CD4-positive, alpha-beta T cell (primary cell): ENCODE measurements around the gene FLRT1. TPM values are rescaled to one million over a fixed set of nuclear protein-coding genes. Genes with fewer than 3 reads are reported as not detected.

Experiments used
- ATAC-seq: fragments of 200-7000 bp; cut with Tn5 transposase; one replicate; pipeline ENCODE4 v1.10.0; 2022; ENCODE audit warnings: mild to moderate bottlenecking; ENCODE audit not compliant: poor library complexity
- CTCF ChIA-PET: fragments of 350-600 bp; sonication (Branson Sonifier 250); formaldehyde crosslinking; loops from one replicate; lab custom pipeline; 2021; ENCODE audit warnings: antibody characterized with exemption, inconsistent platforms; lab: Charles Lee
- POLR2A ChIA-PET: fragments of 350-600 bp; sonication (Branson Sonifier 250); formaldehyde crosslinking; loops from one replicate; lab custom pipeline; 2021; ENCODE audit warnings: antibody characterized with exemption, inconsistent platforms; lab: Charles Lee
- DNase-seq, 14 experiments: peaks; one replicate each; pipeline ENCODE4 v3.0.0-alpha.2; 2013 to 2020; ENCODE audit warnings: mixed read lengths in 2 of 14
- H3K27ac ChIP-seq, 2 donors: one replicate each; pipeline versions ENCODE4 v1.5.1 to v1.7.0; 2013; ENCODE audit warnings: low read length in 2 of 2, low read depth in 1 of 2, mild to moderate bottlenecking in 1 of 2
- H3K27me3 ChIP-seq, 2 experiments: 1 replicate in 1 of 2; 2 replicates in 1 of 2; pipeline versions ENCODE4 v1.6.1 to v1.7.0; 2013; ENCODE audit warnings: low read length in 2 of 2, control low read depth in 1 of 2, mild to moderate bottlenecking in 1 of 2, moderate library complexity in 1 of 2; ENCODE audit not compliant: insufficient read depth in 2 of 2, control insufficient read depth in 1 of 2
- H3K36me3 ChIP-seq: one replicate; pipeline ENCODE4 v1.6.1; 2013; ENCODE audit warnings: low read length, control low read depth; ENCODE audit not compliant: insufficient read depth
- H3K4me1 ChIP-seq: one replicate; pipeline ENCODE4 v1.6.1; 2013; ENCODE audit warnings: low read length, control low read depth; ENCODE audit not compliant: insufficient read depth
- H3K4me3 ChIP-seq: one replicate; pipeline ENCODE4 v1.5.1; 2013; ENCODE audit warnings: mild to moderate bottlenecking, low read length, moderate library complexity
- H3K9me3 ChIP-seq, 2 experiments: 1 replicate in 1 of 2; 2 replicates in 1 of 2; pipeline versions ENCODE4 v1.6.1 to v1.7.0; 2013; ENCODE audit warnings: low read length in 2 of 2, mild to moderate bottlenecking in 2 of 2, control low read depth in 1 of 2, moderate library complexity in 1 of 2; ENCODE audit not compliant: control insufficient read depth in 1 of 2, insufficient read depth in 1 of 2
- H3K27ac Mint-ChIP-seq: one replicate; pipeline ENCODE4 v1.8.0; 2020; ENCODE audit warnings: mixed read lengths
- H3K27me3 Mint-ChIP-seq: one replicate; pipeline ENCODE4 v1.8.0; 2021; ENCODE audit warnings: mixed read lengths
- H3K36me3 Mint-ChIP-seq: one replicate; pipeline ENCODE4 v1.8.0; 2021; ENCODE audit warnings: low read depth, mixed read lengths
- H3K4me1 Mint-ChIP-seq: one replicate; pipeline ENCODE4 v1.8.0; 2021; ENCODE audit warnings: low read depth, mixed read lengths
- H3K4me3 Mint-ChIP-seq: one replicate; pipeline ENCODE4 v1.8.0; 2020; ENCODE audit warnings: mild to moderate bottlenecking, mixed read lengths
- H3K9me3 Mint-ChIP-seq: one replicate; pipeline ENCODE4 v1.8.0; 2020; ENCODE audit warnings: mixed read lengths
- intact Hi-C, 2 experiments: fragments of 100-400 bp; cut with DNase I in 1 of 2; cut with micrococcal nuclease in 1 of 2; formaldehyde crosslinking; loops; one replicate each; pipeline versions ENCODE4 v1.15.1 to v1.9.0; 2023 to 2025; cut with DNase I, micrococcal nuclease
- total RNA-seq, 174 experiments: library from RNA in 2 of 174; stranded (reverse) in 2 of 174; gene quantifications; one replicate each; pipeline ENCODE4 v1.2.3 and lab custom pipeline; 2021 to 2026
- TF ChIP-seq, protein P1 (sequence below): fragments of 200-600 bp; IDR thresholded peaks from one replicate; pipeline ENCODE4 v1.8.0; 2022; ENCODE audit warnings: antibody characterized with exemption, mild to moderate bottlenecking

FLRT1 gene
- total RNA-seq, 2 experiments from 2014 or later = not detected

DNA sequence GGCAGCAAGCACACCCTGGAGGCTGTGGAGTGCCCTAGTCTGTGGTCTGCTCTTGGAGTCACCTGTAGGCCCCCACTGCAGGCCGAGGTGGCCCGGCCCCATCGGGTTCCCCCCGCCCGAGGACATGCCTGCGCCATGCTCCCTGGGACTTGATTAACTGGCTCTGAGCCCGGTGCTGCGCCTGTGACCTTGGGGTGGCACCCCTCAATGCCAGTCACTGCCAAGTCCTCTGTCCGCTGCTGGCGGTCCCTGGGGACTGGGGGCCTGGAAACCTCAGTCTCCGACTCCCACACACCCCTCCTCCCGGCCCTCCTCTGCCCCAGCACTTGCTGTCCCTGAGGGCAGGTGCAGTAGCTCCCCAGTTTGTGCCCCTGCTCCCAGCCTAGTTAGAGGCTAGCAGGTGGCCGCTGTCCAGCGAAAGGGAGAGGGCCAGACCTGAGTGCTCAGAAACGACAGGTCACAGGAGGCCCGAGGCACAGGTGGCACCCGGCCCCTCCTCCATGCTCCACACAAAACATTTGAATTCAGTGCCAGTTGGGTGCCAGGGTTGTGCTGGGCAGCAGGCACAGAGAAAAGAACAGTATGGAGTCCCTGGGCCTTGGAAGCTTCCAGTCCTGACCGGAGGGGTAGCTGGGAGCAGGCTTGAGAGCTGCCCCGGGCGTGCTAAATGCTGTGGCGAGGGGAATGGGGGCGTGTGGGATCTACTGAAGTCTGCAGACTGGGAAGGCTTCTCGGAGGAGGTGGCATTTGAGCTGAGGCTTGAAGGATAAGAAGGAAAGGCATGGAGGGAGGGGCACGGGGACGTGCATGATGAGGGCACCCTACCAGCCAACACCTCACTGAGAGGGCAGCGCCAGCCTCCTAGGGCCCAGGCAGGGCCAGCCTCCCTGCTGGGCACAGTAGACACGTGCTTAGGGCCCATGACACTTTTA is 16.4 kb upstream of the FLRT1 start:
- no peak overlapping the region for H3K27ac ChIP-seq
- intact Hi-C loops = no loop called here
- Mint-ChIP-seq H3K27ac (no peak overlapping the region), H3K27me3 (no peaks in the 10 kb centered on the region), H3K4me3 (no peak overlapping the region), H3K9me3 (no peaks in the 10 kb centered on the region), H3K4me1 (no peaks in the 10 kb centered on the region), H3K36me3 (no peaks in the 10 kb centered on the region)
- no peak for DNase-seq
- H3K27me3 ChIP-seq = no peaks in the 10 kb centered on the region
- no peaks in the 10 kb centered on the region for H3K9me3 ChIP-seq
- H3K4me3 ChIP-seq = no peak overlapping the region
- H3K36me3 ChIP-seq = no peaks in the 10 kb centered on the region
- ATAC-seq = no peak
- CTCF ChIA-PET = no interaction called here
- no peaks in the 10 kb centered on the region for H3K4me1 ChIP-seq
- TF ChIP-seq, protein P1, sequence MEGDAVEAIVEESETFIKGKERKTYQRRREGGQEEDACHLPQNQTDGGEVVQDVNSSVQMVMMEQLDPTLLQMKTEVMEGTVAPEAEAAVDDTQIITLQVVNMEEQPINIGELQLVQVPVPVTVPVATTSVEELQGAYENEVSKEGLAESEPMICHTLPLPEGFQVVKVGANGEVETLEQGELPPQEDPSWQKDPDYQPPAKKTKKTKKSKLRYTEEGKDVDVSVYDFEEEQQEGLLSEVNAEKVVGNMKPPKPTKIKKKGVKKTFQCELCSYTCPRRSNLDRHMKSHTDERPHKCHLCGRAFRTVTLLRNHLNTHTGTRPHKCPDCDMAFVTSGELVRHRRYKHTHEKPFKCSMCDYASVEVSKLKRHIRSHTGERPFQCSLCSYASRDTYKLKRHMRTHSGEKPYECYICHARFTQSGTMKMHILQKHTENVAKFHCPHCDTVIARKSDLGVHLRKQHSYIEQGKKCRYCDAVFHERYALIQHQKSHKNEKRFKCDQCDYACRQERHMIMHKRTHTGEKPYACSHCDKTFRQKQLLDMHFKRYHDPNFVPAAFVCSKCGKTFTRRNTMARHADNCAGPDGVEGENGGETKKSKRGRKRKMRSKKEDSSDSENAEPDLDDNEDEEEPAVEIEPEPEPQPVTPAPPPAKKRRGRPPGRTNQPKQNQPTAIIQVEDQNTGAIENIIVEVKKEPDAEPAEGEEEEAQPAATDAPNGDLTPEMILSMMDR = no peak
- POLR2A ChIA-PET = no interaction called here

DNA sequence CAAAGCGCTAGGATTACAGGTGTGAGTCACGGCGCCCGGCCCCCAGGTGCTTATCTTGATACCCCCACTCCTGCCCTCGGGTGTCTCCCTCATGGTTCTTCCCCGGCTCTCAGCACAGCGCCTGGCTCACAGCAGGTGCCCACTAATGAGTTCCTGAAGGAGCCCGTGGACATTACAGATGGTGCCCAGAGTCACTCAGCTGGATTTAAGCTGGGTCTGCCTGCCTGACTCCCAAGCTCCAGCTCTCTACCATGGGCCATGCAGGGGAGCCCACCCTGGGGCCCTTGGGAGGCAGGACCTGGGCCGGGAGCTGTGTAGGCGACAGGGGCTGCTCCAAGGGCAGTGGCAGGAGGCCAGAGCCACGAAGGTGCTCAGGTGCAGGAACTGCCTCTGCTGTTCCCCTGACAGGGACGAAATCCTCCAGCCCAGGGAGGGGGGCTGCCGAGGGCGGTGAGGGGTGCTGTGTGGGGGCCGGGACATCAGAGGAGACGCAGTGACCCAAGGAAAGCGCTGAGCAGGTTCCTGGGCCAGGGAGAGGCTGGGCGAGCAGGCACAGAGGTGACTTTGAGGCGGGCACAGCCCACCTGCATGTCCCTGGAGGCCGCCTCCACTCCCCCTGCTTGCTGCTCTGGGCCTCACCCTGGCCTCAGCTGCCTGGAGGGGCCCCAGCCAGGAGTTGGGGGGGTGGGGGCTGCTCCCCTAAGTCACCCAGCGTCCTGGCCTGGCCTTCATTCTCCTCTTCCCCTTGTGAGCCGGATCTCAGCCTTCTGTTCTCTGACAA is 14.6 kb upstream of the FLRT1 start:
- Histone ChIP-seq H3K36me3 (no peaks in the 10 kb centered on the region), H3K9me3 (no peaks in the 10 kb centered on the region), H3K27me3 (no peaks in the 10 kb centered on the region), H3K27ac (no peak overlapping the region), H3K4me1 (no peaks in the 10 kb centered on the region), H3K4me3 (no peak overlapping the region)
- ChIA-PET CTCF (no interaction called here), POLR2A (no interaction called here)
- Mint-ChIP-seq H3K4me3 (no peak overlapping the region), H3K36me3 (no peaks in the 10 kb centered on the region), H3K4me1 (no peaks in the 10 kb centered on the region), H3K9me3 (no peaks in the 10 kb centered on the region), H3K27ac (no peak overlapping the region), H3K27me3 (no peaks in the 10 kb centered on the region)
- ATAC-seq (no peak), DNase-seq (no peak)
- TF ChIP-seq, protein P1 = no peak
- intact Hi-C loops = no loop called here

DNA sequence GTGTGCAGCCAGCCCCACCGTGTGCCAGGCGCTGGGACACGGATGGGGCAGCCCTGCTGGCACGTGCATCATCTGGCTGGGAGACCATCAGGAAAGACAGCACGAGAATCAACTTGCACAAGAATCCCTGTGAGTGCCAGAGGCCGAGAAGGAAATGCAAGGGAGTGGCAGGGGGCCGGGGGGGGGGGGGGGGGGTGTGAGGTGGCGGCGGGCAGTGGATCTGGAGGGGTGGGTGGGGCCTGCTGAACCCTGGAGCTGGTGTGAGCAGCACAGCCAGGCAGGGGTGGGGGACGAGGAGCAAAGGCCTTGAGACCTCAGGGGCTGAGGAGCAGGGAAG is 14.0 kb upstream of the FLRT1 start:
- H3K27me3 Mint-ChIP-seq = no peaks in the 10 kb centered on the region
- H3K4me3 Mint-ChIP-seq = no peak overlapping the region
- Histone ChIP-seq H3K27me3 (no peaks in the 10 kb centered on the region), H3K4me3 (no peak overlapping the region), H3K36me3 (no peaks in the 10 kb centered on the region), H3K9me3 (no peaks in the 10 kb centered on the region), H3K4me1 (no peaks in the 10 kb centered on the region), H3K27ac (no peak overlapping the region)
- no peaks in the 10 kb centered on the region for H3K4me1 Mint-ChIP-seq
- no peak overlapping the region for H3K27ac Mint-ChIP-seq
- H3K9me3 Mint-ChIP-seq = no peaks in the 10 kb centered on the region
- TF ChIP-seq, protein P1 = no peak
- ATAC-seq (no peak), DNase-seq (no peak)
- H3K36me3 Mint-ChIP-seq = no peaks in the 10 kb centered on the region
- CTCF ChIA-PET = no interaction called here
- POLR2A ChIA-PET = no interaction called here
- intact Hi-C loops = no loop called here
